Gastroesophageal sphincter (tissue), 3 donors: Measurements from ENCODE around the gene SPOCK2.

Experiments
- EP300 ChIP-seq: sonication (generic); formaldehyde crosslinking; IDR thresholded peaks from one replicate; pipeline ENCODE4 v1.6.1; 2017; ENCODE audit warnings: antibody characterized with exemption, mild to moderate bottlenecking
- TF ChIP-seq, protein P1 (sequence below), 4 experiments: fragments of 200-600 bp in 2 of 4; fragments of 450-650 bp in 2 of 4; sonication (generic) in 1 of 4; IDR thresholded peaks; one replicate each; pipeline ENCODE4 v1.5.1; 2017 to 2019; ENCODE audit warnings: antibody characterized with exemption in 4 of 4, mild to moderate bottlenecking in 2 of 4, moderate library complexity in 2 of 4

DNA sequence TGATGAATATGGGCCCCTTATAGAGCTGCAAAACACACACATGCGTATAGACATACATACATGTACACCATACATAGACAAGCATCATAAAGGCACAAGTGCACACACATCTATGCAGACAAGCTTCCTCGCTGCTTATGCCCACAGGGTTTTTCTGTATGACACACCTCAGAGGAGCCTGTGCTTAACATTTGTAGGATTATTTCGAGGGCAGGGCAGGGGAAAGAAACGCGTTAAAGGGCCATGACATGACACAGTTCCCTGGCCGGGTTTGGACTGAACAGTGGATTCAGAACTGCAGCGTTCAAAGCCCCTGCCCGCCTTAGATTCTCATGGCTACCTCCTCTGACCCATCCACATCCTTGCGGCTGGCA, 79.3 kb downstream of the SPOCK2 start:
- TF ChIP-seq EP300 = no peak
- TF ChIP-seq, protein P1, sequence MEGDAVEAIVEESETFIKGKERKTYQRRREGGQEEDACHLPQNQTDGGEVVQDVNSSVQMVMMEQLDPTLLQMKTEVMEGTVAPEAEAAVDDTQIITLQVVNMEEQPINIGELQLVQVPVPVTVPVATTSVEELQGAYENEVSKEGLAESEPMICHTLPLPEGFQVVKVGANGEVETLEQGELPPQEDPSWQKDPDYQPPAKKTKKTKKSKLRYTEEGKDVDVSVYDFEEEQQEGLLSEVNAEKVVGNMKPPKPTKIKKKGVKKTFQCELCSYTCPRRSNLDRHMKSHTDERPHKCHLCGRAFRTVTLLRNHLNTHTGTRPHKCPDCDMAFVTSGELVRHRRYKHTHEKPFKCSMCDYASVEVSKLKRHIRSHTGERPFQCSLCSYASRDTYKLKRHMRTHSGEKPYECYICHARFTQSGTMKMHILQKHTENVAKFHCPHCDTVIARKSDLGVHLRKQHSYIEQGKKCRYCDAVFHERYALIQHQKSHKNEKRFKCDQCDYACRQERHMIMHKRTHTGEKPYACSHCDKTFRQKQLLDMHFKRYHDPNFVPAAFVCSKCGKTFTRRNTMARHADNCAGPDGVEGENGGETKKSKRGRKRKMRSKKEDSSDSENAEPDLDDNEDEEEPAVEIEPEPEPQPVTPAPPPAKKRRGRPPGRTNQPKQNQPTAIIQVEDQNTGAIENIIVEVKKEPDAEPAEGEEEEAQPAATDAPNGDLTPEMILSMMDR (IDR thresholded peaks at IDR 0.05) = no peak
